GM10248 (cell line): Measurements from ENCODE around the gene ULK3.

Experiments
- CTCF ChIA-PET: fragments of 300-600 bp; sonication (Branson Sonifier 250); formaldehyde crosslinking; extraction: SDS; loops from one replicate; lab custom pipeline; 2021; ENCODE audit warnings: antibody characterized with exemption; lab: Yijun Ruan, JAX
- POLR2A ChIA-PET: fragments of 350-650 bp; sonication (Branson Sonifier 250); formaldehyde crosslinking; extraction: SDS; loops from one replicate; lab custom pipeline; 2020; ENCODE audit warnings: antibody characterized with exemption; lab: Yijun Ruan, JAX
- DNase-seq: peaks from one replicate; pipeline ENCODE4 v3.0.0; 2012; ENCODE audit errors: extremely low spot score
- TF ChIP-seq, protein P1 (sequence below): IDR thresholded peaks from 2 replicates; pipeline ENCODE4 v1.5.1; 2012; ENCODE audit warnings: mild to moderate bottlenecking, low read depth; ENCODE audit errors: extremely low read depth, missing control alignments, control extremely low read depth

ULK3 gene

DNA sequence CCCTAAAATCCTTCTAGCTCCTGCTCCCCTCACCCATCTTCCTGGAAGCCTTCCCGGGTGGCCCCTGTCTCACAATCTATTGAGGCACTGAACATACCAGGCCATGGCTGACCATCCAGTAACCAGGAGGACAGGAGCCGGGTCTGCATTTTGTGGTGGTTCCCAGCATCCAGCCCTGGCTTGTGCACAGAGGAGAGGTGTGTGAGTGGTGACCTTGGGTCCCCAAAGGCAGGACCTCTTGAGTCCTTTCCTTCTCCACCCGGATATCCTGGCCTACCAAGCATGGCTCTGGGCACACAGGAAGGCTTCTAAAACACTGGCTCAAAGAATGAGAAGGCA lies 53.2 kb downstream of the ULK3 start:
- DNase-seq, result no peak
- ChIA-PET CTCF (interaction anchor here (0.9 to 35.2 kb wide), 5 partner anchors 10 to 112 kb away, joined by 3 to 1226 read pairs (median 3); partner anchors contain the start of gene CSK), POLR2A (no interaction called here)
- TF ChIP-seq, protein P1, sequence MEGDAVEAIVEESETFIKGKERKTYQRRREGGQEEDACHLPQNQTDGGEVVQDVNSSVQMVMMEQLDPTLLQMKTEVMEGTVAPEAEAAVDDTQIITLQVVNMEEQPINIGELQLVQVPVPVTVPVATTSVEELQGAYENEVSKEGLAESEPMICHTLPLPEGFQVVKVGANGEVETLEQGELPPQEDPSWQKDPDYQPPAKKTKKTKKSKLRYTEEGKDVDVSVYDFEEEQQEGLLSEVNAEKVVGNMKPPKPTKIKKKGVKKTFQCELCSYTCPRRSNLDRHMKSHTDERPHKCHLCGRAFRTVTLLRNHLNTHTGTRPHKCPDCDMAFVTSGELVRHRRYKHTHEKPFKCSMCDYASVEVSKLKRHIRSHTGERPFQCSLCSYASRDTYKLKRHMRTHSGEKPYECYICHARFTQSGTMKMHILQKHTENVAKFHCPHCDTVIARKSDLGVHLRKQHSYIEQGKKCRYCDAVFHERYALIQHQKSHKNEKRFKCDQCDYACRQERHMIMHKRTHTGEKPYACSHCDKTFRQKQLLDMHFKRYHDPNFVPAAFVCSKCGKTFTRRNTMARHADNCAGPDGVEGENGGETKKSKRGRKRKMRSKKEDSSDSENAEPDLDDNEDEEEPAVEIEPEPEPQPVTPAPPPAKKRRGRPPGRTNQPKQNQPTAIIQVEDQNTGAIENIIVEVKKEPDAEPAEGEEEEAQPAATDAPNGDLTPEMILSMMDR, result no peak

DNA sequence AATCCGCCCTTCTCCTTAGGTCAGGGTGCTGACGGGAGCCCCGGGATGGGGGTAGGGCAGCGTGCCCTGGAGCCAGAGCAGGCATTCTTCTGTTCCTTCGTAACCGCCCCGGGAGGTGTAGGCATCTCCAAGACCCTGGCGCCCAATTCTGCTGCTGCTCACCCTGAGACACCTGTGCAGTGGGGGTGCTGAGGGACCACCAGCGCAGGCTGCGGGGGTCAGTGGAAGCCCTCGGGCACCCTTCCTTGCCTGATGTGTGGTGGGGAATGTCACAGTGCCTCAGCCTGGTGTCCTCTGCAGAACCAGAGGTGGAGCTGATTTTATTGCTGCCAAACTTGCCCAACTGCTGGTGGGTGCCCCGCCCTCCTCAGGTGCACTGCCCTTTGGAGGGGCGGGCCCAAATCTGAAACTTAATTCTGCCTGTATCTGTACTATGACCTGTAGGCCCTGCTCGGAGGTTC lies 53.8 kb downstream of the ULK3 start:
- TF ChIP-seq, protein P1, result no peak
- DNase-seq, result no peak
- ChIA-PET POLR2A (no interaction called here), CTCF (interaction anchor here (1.0 to 35.2 kb wide), 5 partner anchors 10 to 161 kb away, joined by 3 to 1226 read pairs (median 20); partner anchors contain the start of gene CSK)

DNA sequence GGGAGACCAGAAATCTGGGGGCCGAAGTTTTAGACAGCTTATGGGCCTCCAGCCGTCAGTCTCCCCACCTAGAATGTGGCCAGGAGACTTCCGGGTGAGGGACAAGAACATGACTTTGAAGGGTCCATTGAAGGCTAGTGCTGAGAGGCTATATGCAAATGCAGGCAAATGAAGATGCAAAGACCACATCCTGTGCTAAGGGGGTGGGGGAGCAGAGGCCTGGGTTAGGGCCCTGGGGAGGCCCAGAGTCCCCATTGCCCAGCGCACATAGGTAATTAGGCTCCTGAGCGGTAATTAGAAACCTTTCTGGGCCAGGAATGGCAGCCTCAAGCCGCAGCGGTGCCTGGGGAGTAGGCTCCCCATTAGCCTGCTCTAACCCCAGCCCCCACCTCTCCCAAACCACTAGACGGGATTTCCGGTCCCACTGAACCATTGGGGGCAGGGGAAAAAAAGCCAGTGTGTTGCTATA lies 54.2 kb downstream of the ULK3 start:
- CTCF ChIA-PET, result interaction anchor here (0.8 to 35.2 kb wide), 12 partner anchors 11 to 368 kb away, joined by 4 to 1226 read pairs (median 7); partner anchors contain the start of genes CSK and FAM219B
- peak; percentile 75 for DNase-seq
- POLR2A ChIA-PET, result interaction anchor here (0.7 to 2.4 kb wide), 3 partner anchors 11 to 123 kb away, joined by 4 to 8 read pairs (median 7); no protein-coding TSS in a partner anchor
- TF ChIP-seq, protein P1, result no peak

DNA sequence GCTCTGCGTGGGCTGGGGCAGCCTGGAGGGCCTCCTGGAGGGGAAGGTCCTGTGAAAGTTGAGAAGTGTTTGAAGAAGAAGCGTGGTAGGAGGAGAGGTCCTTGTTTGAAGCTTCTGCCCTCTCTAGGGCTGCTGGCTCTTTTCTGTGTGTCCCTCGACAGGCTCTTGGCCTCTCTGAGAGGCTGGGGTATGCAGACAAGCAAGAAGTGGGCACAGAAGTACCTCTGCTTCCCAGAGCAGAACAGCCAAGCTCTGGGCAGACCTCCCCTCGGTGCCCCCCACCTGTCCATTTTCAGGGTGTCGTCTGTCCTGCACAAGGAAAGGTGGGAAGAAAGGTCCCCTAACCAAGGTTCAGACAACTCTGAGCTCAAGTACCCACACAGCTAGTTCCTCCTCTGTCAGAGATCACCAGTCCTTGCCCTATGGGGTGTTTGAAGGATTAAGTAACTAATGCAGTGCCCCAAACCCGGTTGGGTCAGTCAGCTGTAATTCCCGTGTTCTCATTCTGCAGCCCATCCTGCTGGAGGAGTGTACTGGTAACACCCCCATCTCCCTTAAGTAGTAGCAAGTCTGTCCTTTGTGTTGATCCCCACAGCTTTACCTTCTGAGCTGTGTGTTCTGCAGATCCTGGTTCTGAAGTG lies 54.8 kb downstream of the ULK3 start:
- ChIA-PET CTCF (interaction anchor here (0.7 to 35.2 kb wide), 23 partner anchors 11 to 414 kb away, joined by 3 to 1226 read pairs (median 4); partner anchors contain the start of genes CSK and FAM219B), POLR2A (interaction anchor here (0.7 to 2.4 kb wide), 6 partner anchors 8 to 122 kb away, joined by 3 to 8 read pairs (median 4); no protein-coding TSS in a partner anchor)
- TF ChIP-seq, protein P1, result no peak
- DNase-seq, result no peak

DNA sequence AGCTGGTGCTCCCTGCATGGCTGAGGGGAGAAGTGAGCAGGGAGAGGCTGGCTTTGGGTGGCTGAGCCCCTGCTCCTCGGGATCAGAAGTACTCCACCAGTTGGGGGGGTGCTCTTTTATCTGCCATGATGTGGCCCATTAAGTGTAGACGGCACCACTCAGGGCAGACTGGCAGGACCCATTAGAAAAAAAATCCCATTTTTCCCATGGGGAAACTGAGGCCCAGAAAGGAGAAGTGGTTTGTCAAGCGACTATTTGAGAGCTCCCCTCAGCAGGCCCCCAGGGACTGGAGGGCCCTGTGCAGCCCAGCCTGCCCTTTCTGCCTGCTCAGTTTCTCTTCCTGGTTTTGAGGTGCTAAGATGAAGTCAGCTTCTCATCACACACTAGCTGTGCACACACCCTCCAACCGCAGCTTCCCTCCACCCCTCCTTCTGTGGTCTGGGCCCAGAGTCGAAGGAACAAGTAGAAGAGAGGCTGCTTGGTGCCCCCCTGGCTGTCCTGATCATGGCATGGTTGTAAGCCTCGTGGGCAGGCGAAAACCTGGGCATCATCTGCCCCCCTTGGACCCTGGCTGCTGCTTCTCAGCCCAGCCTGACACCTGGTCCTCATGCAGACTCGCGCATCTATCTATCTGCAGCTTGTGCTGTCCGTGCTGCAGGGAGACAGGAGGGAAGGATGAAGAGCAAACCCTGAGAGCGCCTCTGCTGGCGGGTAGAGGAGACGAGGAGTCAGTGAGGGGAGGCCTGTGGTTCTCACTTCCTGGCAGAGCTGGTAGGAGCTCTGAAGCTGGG lies 55.5 kb downstream of the ULK3 start:
- TF ChIP-seq, protein P1, result peak; percentile 78
- DNase-seq, result peak; percentile 82
- POLR2A ChIA-PET, result interaction anchor here (0.5 to 2.4 kb wide), 7 partner anchors 8 to 144 kb away, joined by 3 to 8 read pairs (median 4); no protein-coding TSS in a partner anchor
- CTCF ChIA-PET, result interaction anchor here (0.6 to 35.2 kb wide), 24 partner anchors 12 to 413 kb away, joined by 3 to 1226 read pairs (median 4); partner anchors contain the start of genes CSK and FAM219B
